NB4 (cell line): ENCODE data around the gene ZFP36L2.

Experiments
- MYC ChIP-seq: IDR thresholded peaks from 2 replicates; pipeline ENCODE4 v1.6.1; 2011; ENCODE audit warnings: low read depth, low read length
- POLR2A ChIP-seq: IDR thresholded peaks from 2 replicates; pipeline ENCODE4 v1.6.1; 2011; ENCODE audit warnings: mild to moderate bottlenecking; ENCODE audit not compliant: insufficient read length; ENCODE audit errors: extremely low read depth
- TF ChIP-seq, protein P1 (sequence below): IDR thresholded peaks from one replicate; pipeline ENCODE4 v1.5.1; 2012; ENCODE audit warnings: low read depth, low read length
- TF ChIP-seq, protein P2 (sequence below): IDR thresholded peaks from 2 replicates; pipeline ENCODE4 v1.6.1; 2011; ENCODE audit warnings: low read depth, low read length

DNA sequence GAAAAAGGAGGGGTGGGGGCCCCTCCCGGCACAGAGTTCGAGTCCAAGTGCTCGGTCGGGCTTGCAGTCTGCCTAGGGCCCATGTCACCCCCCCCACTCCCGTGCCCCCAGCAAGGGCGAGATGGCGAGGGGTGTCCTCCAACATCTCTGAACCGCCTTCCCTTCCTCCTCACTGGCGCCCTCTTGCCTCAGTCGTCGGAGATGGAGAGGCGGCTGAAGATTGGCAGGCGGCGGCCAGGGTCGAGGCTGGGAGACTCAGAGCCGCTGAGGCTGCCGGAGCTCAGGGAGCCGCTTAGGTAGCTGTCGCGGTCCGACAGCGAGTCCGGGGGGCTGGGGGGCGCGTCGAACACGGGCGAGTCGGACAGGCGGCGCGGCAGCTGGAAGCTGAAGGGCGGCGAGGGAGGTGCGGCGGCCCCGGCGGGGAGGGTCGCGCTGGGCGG is 2.3 kb downstream of the ZFP36L2 start:
- TF ChIP-seq, protein P1, sequence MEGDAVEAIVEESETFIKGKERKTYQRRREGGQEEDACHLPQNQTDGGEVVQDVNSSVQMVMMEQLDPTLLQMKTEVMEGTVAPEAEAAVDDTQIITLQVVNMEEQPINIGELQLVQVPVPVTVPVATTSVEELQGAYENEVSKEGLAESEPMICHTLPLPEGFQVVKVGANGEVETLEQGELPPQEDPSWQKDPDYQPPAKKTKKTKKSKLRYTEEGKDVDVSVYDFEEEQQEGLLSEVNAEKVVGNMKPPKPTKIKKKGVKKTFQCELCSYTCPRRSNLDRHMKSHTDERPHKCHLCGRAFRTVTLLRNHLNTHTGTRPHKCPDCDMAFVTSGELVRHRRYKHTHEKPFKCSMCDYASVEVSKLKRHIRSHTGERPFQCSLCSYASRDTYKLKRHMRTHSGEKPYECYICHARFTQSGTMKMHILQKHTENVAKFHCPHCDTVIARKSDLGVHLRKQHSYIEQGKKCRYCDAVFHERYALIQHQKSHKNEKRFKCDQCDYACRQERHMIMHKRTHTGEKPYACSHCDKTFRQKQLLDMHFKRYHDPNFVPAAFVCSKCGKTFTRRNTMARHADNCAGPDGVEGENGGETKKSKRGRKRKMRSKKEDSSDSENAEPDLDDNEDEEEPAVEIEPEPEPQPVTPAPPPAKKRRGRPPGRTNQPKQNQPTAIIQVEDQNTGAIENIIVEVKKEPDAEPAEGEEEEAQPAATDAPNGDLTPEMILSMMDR = peak; percentile 26
- TF ChIP-seq MYC (no peak), POLR2A (no peak)
- TF ChIP-seq, protein P2, sequence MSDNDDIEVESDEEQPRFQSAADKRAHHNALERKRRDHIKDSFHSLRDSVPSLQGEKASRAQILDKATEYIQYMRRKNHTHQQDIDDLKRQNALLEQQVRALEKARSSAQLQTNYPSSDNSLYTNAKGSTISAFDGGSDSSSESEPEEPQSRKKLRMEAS = peak; percentile 41; the same call in 1 of the 2 replicates
